H1 (cell line): ENCODE data around the gene RPUSD3. TPM values are rescaled to one million over a fixed set of nuclear protein-coding genes. Genes with fewer than 3 reads are reported as not detected.

Source experiments
- CTCF ChIA-PET: fragments of 300-600 bp; sonication (Branson Sonifier 250); formaldehyde crosslinking; loops from one replicate; lab custom pipeline; 2021; ENCODE audit not compliant: partially characterized antibody; lab: Charles Lee
- POLR2A ChIA-PET: fragments of 300-600 bp; sonication (Branson Sonifier 250); formaldehyde crosslinking; loops from one replicate; lab custom pipeline; 2021; ENCODE audit warnings: inconsistent platforms; ENCODE audit not compliant: partially characterized antibody; lab: Charles Lee
- DNase-seq, 2 experiments: peaks; one replicate each; pipeline versions ENCODE4 v3.0.0 to v3.0.0-alpha.2; 2010 to 2022; ENCODE audit warnings: low spot score in 2 of 2, low read depth in 1 of 2, mixed read lengths in 1 of 2
- FAIRE-seq: peaks from 2 replicates; lab custom pipeline; 2011; peaks lifted over from hg19 to GRCh38; lab: Jason Lieb, UNC
- H2AFZ ChIP-seq: 2 replicates; pipeline ENCODE4 v1.8.1; 2012; ENCODE audit warnings: low read length, inconsistent platforms
- H2AK5ac ChIP-seq: 2 replicates; pipeline ENCODE4 v1.6.1; 2013; ENCODE audit warnings: low read depth, low read length
- H2BK120ac ChIP-seq: replicated peaks from 2 replicates; pipeline ENCODE3; 2013; ENCODE audit warnings: low read depth, low read length, inconsistent platforms
- H2BK12ac ChIP-seq: 2 replicates; pipeline ENCODE4 v1.6.1; 2013; ENCODE audit warnings: low read depth, low read length
- H2BK15ac ChIP-seq: 2 replicates; pipeline ENCODE4 v1.6.1; 2013; ENCODE audit warnings: low read length
- H2BK20ac ChIP-seq: 2 replicates; pipeline ENCODE4 v1.6.1; 2013; ENCODE audit warnings: low read length
- H2BK5ac ChIP-seq: 2 replicates; pipeline ENCODE4 v1.6.1; 2013; ENCODE audit warnings: low read depth, low read length
- H3K14ac ChIP-seq: 2 replicates; pipeline ENCODE4 v1.6.1; 2013; ENCODE audit warnings: inconsistent platforms; ENCODE audit not compliant: insufficient read length
- H3K18ac ChIP-seq: 2 replicates; pipeline ENCODE4 v1.6.1; 2013; ENCODE audit warnings: low read length; ENCODE audit errors: extremely low read depth
- H3K23ac ChIP-seq: 2 replicates; pipeline ENCODE4 v1.6.1; 2013; ENCODE audit warnings: inconsistent platforms; ENCODE audit not compliant: insufficient read length
- H3K23me2 ChIP-seq: 2 replicates; pipeline ENCODE4 v1.6.1; 2013; ENCODE audit warnings: low read depth, low read length
- H3K27ac ChIP-seq: 2 replicates; pipeline ENCODE4 v1.6.1; 2011; ENCODE audit warnings: low read depth, low read length, inconsistent platforms
- H3K27me3 ChIP-seq, 4 experiments: replicated peaks in 1 of 4; 1 replicate in 1 of 4; 2 replicates in 3 of 4; pipeline versions ENCODE4 v1.6.1 to v1.8.1; 2011 to 2013; ENCODE audit warnings: low read length in 3 of 4, mild to moderate bottlenecking in 3 of 4, inconsistent platforms in 2 of 4, mixed read lengths in 2 of 4, moderate library complexity in 1 of 4; ENCODE audit not compliant: control insufficient read depth in 3 of 4, insufficient read depth in 3 of 4; ENCODE audit errors: extremely low read depth in 1 of 4
- H3K36me3 ChIP-seq, 4 experiments: 2 replicates each; pipeline versions ENCODE4 v1.6.1 to v1.8.1; 2011 to 2013; ENCODE audit warnings: mild to moderate bottlenecking in 4 of 4, low read length in 3 of 4, moderate library complexity in 2 of 4, control low read depth in 1 of 4, inconsistent platforms in 1 of 4; ENCODE audit not compliant: insufficient read depth in 4 of 4, control insufficient read depth in 2 of 4
- H3K4ac ChIP-seq: replicated peaks from 2 replicates; pipeline ENCODE3; 2013; ENCODE audit warnings: low read length, low read depth, mixed read lengths, inconsistent platforms; ENCODE audit not compliant: insufficient read length
- H3K4me1 ChIP-seq, 4 experiments: replicated peaks in 1 of 4; 1 replicate in 1 of 4; 2 replicates in 3 of 4; pipeline versions ENCODE4 v1.6.1 to v1.8.1; 2011 to 2013; ENCODE audit warnings: low read length in 3 of 4, inconsistent platforms in 2 of 4, mixed read lengths in 1 of 4; ENCODE audit not compliant: insufficient read depth in 4 of 4, control insufficient read depth in 3 of 4
- H3K4me2 ChIP-seq, 2 experiments: 2 replicates each; pipeline versions ENCODE4 v1.6.1 to v1.8.1; 2011 to 2013; ENCODE audit warnings: low read depth in 2 of 2, low read length in 2 of 2, control low read depth in 1 of 2, inconsistent platforms in 1 of 2, mild to moderate bottlenecking in 1 of 2; ENCODE audit not compliant: insufficient read depth in 1 of 2
- H3K4me3 ChIP-seq, 4 experiments: fragments of 200-600, 300-600 bp in 1 of 4; sonication (generic), shearing (Covaris generic), sonication (Bioruptor Twin) in 1 of 4; 2 replicates each; pipeline versions ENCODE4 v1.5.1 to v1.8.1; 2011 to 2016; ENCODE audit warnings: low read length in 4 of 4, low read depth in 3 of 4, control low read depth in 2 of 4, inconsistent platforms in 2 of 4, mild to moderate bottlenecking in 2 of 4, mixed read lengths in 1 of 4, moderate library complexity in 1 of 4; ENCODE audit not compliant: insufficient read depth in 2 of 4; ENCODE audit errors: extremely low read depth in 1 of 4
- H3K56ac ChIP-seq: replicated peaks from 2 replicates; pipeline ENCODE3; 2013; ENCODE audit warnings: low read depth, mild to moderate bottlenecking, mixed read lengths, low read length, inconsistent platforms; ENCODE audit not compliant: insufficient read length
- H3K79me1 ChIP-seq: 2 replicates; pipeline ENCODE4 v1.6.1; 2013; ENCODE audit warnings: low read depth, low read length, control low read depth
- H3K79me2 ChIP-seq, 2 experiments: 2 replicates each; pipeline versions ENCODE4 v1.6.1 to v1.8.1; 2012 to 2013; ENCODE audit warnings: low read length in 2 of 2, mild to moderate bottlenecking in 2 of 2, inconsistent platforms in 1 of 2; ENCODE audit not compliant: insufficient read depth in 2 of 2, control insufficient read depth in 1 of 2
- H3K9ac ChIP-seq, 4 experiments: replicated peaks in 1 of 4; 1 replicate in 1 of 4; 2 replicates in 3 of 4; pipeline versions ENCODE4 v1.6.1 to v1.8.1; 2011 to 2013; ENCODE audit warnings: low read depth in 3 of 4, low read length in 3 of 4, control low read depth in 2 of 4, mild to moderate bottlenecking in 2 of 4, moderate library complexity in 2 of 4, inconsistent platforms in 1 of 4; ENCODE audit errors: extremely low read depth in 1 of 4
- H3K9me3 ChIP-seq, 2 experiments: 2 replicates each; pipeline versions ENCODE4 v1.6.1 to v1.8.1; 2012 to 2013; ENCODE audit warnings: mild to moderate bottlenecking in 2 of 2, moderate library complexity in 2 of 2, control low read depth in 1 of 2, inconsistent platforms in 1 of 2, low read depth in 1 of 2, low read length in 1 of 2, mixed read lengths in 1 of 2; ENCODE audit not compliant: insufficient read depth in 2 of 2
- H4K20me1 ChIP-seq, 2 experiments: replicated peaks in 1 of 2; 2 replicates each; pipeline versions ENCODE3 to v1.8.1; 2011 to 2013; ENCODE audit warnings: inconsistent platforms in 2 of 2, low read length in 2 of 2, mild to moderate bottlenecking in 1 of 2; ENCODE audit not compliant: insufficient read depth in 2 of 2, control insufficient read depth in 1 of 2
- H4K5ac ChIP-seq: 2 replicates; pipeline ENCODE4 v1.6.1; 2013; ENCODE audit warnings: low read length, low read depth, mixed read lengths, inconsistent platforms; ENCODE audit not compliant: insufficient read length
- H4K8ac ChIP-seq: 2 replicates; pipeline ENCODE4 v1.8.0; 2013; ENCODE audit warnings: mild to moderate bottlenecking, moderate library complexity, low read length, inconsistent platforms; ENCODE audit not compliant: insufficient read depth; ENCODE audit errors: extremely low read depth
- H4K91ac ChIP-seq: replicated peaks from 2 replicates; pipeline ENCODE3; 2013; ENCODE audit warnings: low read length, mixed read lengths, inconsistent platforms; ENCODE audit not compliant: insufficient read length
- CBX8 ChIP-seq: fragments of 300-800, 300-1000 bp; sonication (generic); IDR thresholded peaks from 2 replicates; pipeline ENCODE4 v1.7.1; 2016; ENCODE audit warnings: low read depth, low read length, borderline replicate concordance
- CHD2 ChIP-seq: IDR thresholded peaks from 2 replicates; pipeline ENCODE4 v1.6.1; 2012; ENCODE audit warnings: low read length, improper control_type of control experiment
- E2F6 ChIP-seq: IDR thresholded peaks from 2 replicates; pipeline ENCODE4 v1.6.1; 2012; ENCODE audit warnings: inconsistent platforms
- RAD21 ChIP-seq, 2 experiments: IDR thresholded peaks in 1 of 2; conservative IDR thresholded peaks in 1 of 2; 2 replicates each; pipeline ENCODE4 v1.6.1; 2011; ENCODE audit warnings: low read depth in 2 of 2, low read length in 2 of 2, improper control_type of control experiment in 1 of 2, inconsistent platforms in 1 of 2, mild to moderate bottlenecking in 1 of 2, moderate library complexity in 1 of 2
- WGBS, 2 experiments: shearing (Covaris generic) in 1 of 2; methylation state at CpG; one replicate each; pipeline versions ENCODE4 v1.1.6 to v1.1.7; 2013 to 2015; ENCODE audit warnings: low lambda C conversion rate in 2 of 2, mixed read lengths in 2 of 2, inconsistent platforms in 1 of 2, low coverage in 1 of 2, missing lambda C conversion rate in 1 of 2; ENCODE audit not compliant: insufficient replicate concordance in 2 of 2, insufficient coverage in 1 of 2, insufficient read length in 1 of 2; ENCODE audit errors: extremely low coverage in 1 of 2, missing lambda C conversion rate in 1 of 2; 5-methylcytosine and 5-hydroxymethylcytosine counted together
- polyA plus RNA-seq, 7 experiments: library from polyadenylated mRNA; depleted of rRNA in 3 of 7; stranded (reverse) in 5 of 7; unstranded in 2 of 7; fragments of >200 nt in 5 of 7; fragments of 200-250 nt in 2 of 7; gene quantifications; 1 replicate in 5 of 7; 2 replicates in 1 of 7; 4 replicates in 1 of 7; pipeline versions ENCODE4 v1.2.1 to v1.2.3, GENCODE V29; 2011 to 2013; ENCODE audit warnings: missing spikeins in 2 of 7, mixed read lengths in 2 of 7
- total RNA-seq: library from RNA; stranded (reverse); fragmentation: NEBNext Ultra II Directional; extraction: Animal tissue kit (Norgen Biotek cat#: 25700); gene quantifications from 2 replicates; pipeline ENCODE4 v1.2.1, GENCODE V29; 2021

Gene RPUSD3
- total and polyA plus RNA-seq, 2 of the 8 experiments (the other 6 are each of a cell fraction or from before 2014, with no cell fraction given): 68.4 to 154 TPM

- no peak overlapping the region for H2BK20ac ChIP-seq
- no peak overlapping the region for H3K56ac ChIP-seq
- no peak overlapping the region for H3K14ac ChIP-seq
- H3K9ac ChIP-seq: no peak overlapping the region
- no peaks in the 10 kb centered on the region; the same call in 1 of the 2 replicates for H3K23me2 ChIP-seq
- H2AFZ ChIP-seq: no peak overlapping the region
- no peak overlapping the region for H3K23ac ChIP-seq
- H2BK5ac ChIP-seq: no peak overlapping the region
- 91% methylated on average over 6 of the region's 7 CpGs; no CpG with 5 or more reads in 1 of the 2 experiments for WGBS, 2 experiments
- POLR2A ChIA-PET: no interaction called here
- no peak overlapping the region for H3K4me2 ChIP-seq
- H3K79me1 ChIP-seq: no peaks in the 10 kb centered on the region
- H4K8ac ChIP-seq: no peak overlapping the region
- no peak overlapping the region for H2AK5ac ChIP-seq
- H3K4me3 ChIP-seq: no peak overlapping the region
- H3K9me3 ChIP-seq: no peaks in the 10 kb centered on the region
- no peaks in the 10 kb centered on the region; a peak in 1 of 7 replicates for H3K27me3 ChIP-seq
- no peaks in the 10 kb centered on the region for H3K36me3 ChIP-seq
- H4K91ac ChIP-seq: no peak overlapping the region
- no peak for DNase-seq
- no peaks in the 10 kb centered on the region for H3K79me2 ChIP-seq
- FAIRE-seq: no peak
- H2BK12ac ChIP-seq: no peak overlapping the region
- H4K5ac ChIP-seq: no peak overlapping the region
- H3K4me1 ChIP-seq: no peaks in the 10 kb centered on the region
- H2BK15ac ChIP-seq: no peak overlapping the region
- H3K27ac ChIP-seq: no peak overlapping the region
- TF ChIP-seq E2F6 (no peak), RAD21 (IDR thresholded peaks at IDR 0.05 in 1 of 2, conservative IDR thresholded peaks at IDR 0.05 in 1 of 2; ENCODE audit: low read depth in 2 of 2, low read length in 2 of 2) (no peak), CHD2 (no peak), CBX8 (no peak)
- H3K18ac ChIP-seq: no peak overlapping the region
- H4K20me1 ChIP-seq: no peaks in the 10 kb centered on the region
- CTCF ChIA-PET: interaction anchor here (0.5 to 5.7 kb wide), 10 partner anchors 10 to 216 kb away, joined by 3 to 30 read pairs (median 4); partner anchors contain the start of genes IL17RC and TTLL3
- H3K4ac ChIP-seq: no peak overlapping the region
- no peak overlapping the region for H2BK120ac ChIP-seq
Observed at GRCh38 chr3:9818666-9819335, 25.0 kb downstream of the RPUSD3 start.
